HG03342 (cell line): Measurements from ENCODE around the gene LY9.

Source experiments
- ATAC-seq: cut with Tn5 transposase; IDR thresholded peaks from one replicate; pipeline ENCODE4 v1.9.1; 2021; ENCODE audit warnings: mild to moderate bottlenecking, moderate library complexity; ENCODE audit not compliant: unreplicated experiment

LY9 gene

GRCh38 chr1:160800645-160801408 lies 4.9 kb downstream of the LY9 start:
- no peak for ATAC-seq

GRCh38 chr1:160801836-160802580 lies 6.0 kb downstream of the LY9 start:
- no peak for ATAC-seq

GRCh38 chr1:160806109-160806665 lies 10.2 kb downstream of the LY9 start:
- ATAC-seq, result no peak

GRCh38 chr1:160806784-160807183 lies 10.8 kb downstream of the LY9 start:
- ATAC-seq, result no peak

- ATAC-seq, result no peak
Measured at GRCh38 chr1:160807247-160807646, 11.3 kb downstream of the LY9 start.

- no peak for ATAC-seq
Measured at GRCh38 chr1:160807738-160808137, 11.8 kb downstream of the LY9 start.

- ATAC-seq, result no peak
Measured at GRCh38 chr1:160808289-160808688, 12.3 kb downstream of the LY9 start.

GRCh38 chr1:160810486-160810885 lies 14.5 kb downstream of the LY9 start:
- ATAC-seq, result no peak

GRCh38 chr1:160811147-160811546 lies 15.2 kb downstream of the LY9 start:
- no peak for ATAC-seq

GRCh38 chr1:160813215-160813614 lies 17.2 kb downstream of the LY9 start:
- ATAC-seq, result no peak

GRCh38 chr1:160814316-160814715 lies 18.3 kb downstream of the LY9 start:
- no peak for ATAC-seq

GRCh38 chr1:160814856-160815255 lies 18.9 kb downstream of the LY9 start:
- ATAC-seq, result no peak

GRCh38 chr1:160818207-160818937 lies 22.4 kb downstream of the LY9 start:
- ATAC-seq, result no peak

- no peak for ATAC-seq
Measured at GRCh38 chr1:160819186-160819585, 23.2 kb downstream of the LY9 start.

- ATAC-seq, result no peak
Measured at GRCh38 chr1:160821627-160822026, 25.7 kb downstream of the LY9 start.

GRCh38 chr1:160823296-160823695 lies 27.3 kb downstream of the LY9 start:
- no peak for ATAC-seq

- ATAC-seq, result no peak
Measured at GRCh38 chr1:160826546-160826945, 30.6 kb downstream of the LY9 start.

GRCh38 chr1:160827418-160827817 lies 31.4 kb downstream of the LY9 start:
- no peak for ATAC-seq

GRCh38 chr1:160829766-160830165 lies 33.8 kb downstream of the LY9 start:
- no peak for ATAC-seq

GRCh38 chr1:160830321-160831153 lies 34.6 kb downstream of the LY9 start:
- no peak for ATAC-seq
